AG09319 (cell line): Measurements from ENCODE around the gene WNT7A.
"Not testable (repeated sequence)": the region's sequence is repeated elsewhere in the genome, so short reads cannot be mapped to it uniquely, and the experiment has no call there.

Experiments used
- DNase-seq: peaks from one replicate; pipeline ENCODE4 v3.0.0-alpha.2; 2010; ENCODE audit warnings: low read depth; ENCODE audit errors: extremely low read depth
- TF ChIP-seq, protein P1 (sequence below): IDR thresholded peaks from 2 replicates; pipeline ENCODE4 v1.5.1; 2011; ENCODE audit warnings: low read depth, mild to moderate bottlenecking, inconsistent platforms, low read length, moderate library complexity

The WNT7A gene

DNA sequence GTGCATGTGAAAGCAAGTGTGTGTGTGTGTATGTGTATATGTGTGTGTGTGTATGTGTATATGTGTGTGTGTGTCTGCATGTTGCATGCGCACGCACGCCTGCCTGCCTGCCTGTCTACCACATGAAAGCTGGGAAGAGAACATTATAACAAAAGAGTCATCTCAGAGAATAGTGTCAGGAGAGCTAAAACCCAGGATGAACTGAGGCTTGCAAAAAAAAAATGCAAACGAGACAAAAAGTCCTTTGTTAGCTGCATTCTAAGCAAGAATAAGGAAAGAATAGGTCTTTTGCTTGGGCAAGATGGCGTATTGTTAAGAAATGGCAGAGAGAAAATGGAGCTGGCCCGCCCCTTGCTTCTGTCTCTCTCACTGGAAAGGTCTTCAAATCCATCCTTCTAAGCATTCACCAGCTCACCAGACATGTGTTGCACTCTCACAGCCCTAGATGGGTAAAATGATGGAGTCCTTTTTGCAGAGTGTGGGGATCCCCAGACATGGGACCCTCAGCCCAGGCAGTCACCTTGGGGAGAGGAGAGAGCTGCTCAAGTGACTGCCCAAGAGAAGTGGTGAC is 16.4 kb downstream of the WNT7A start:
- TF ChIP-seq, protein P1, sequence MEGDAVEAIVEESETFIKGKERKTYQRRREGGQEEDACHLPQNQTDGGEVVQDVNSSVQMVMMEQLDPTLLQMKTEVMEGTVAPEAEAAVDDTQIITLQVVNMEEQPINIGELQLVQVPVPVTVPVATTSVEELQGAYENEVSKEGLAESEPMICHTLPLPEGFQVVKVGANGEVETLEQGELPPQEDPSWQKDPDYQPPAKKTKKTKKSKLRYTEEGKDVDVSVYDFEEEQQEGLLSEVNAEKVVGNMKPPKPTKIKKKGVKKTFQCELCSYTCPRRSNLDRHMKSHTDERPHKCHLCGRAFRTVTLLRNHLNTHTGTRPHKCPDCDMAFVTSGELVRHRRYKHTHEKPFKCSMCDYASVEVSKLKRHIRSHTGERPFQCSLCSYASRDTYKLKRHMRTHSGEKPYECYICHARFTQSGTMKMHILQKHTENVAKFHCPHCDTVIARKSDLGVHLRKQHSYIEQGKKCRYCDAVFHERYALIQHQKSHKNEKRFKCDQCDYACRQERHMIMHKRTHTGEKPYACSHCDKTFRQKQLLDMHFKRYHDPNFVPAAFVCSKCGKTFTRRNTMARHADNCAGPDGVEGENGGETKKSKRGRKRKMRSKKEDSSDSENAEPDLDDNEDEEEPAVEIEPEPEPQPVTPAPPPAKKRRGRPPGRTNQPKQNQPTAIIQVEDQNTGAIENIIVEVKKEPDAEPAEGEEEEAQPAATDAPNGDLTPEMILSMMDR = no peak
- DNase-seq = no peak

DNA sequence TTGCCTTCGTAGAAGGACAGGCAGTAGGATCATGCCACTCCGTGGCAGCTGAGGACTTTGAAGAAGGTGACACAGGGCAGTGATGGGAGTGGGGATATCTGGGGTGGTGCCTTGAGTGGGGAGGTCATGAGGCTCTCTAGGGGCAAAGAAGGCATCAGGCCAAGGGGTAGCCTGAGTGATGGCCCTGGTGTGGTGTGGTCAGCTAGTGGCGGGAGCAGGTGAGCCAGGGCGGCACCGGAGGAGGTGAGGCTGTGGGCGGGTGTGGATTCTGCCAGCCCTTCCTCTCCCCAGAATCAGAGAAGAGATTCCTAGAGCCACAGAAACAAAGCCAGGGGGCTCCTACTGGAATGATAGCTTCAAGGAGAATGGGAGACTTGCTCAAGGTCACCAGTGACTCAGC is 18.4 kb downstream of the WNT7A start:
- TF ChIP-seq, protein P1 = no peak
- no peak for DNase-seq

DNA sequence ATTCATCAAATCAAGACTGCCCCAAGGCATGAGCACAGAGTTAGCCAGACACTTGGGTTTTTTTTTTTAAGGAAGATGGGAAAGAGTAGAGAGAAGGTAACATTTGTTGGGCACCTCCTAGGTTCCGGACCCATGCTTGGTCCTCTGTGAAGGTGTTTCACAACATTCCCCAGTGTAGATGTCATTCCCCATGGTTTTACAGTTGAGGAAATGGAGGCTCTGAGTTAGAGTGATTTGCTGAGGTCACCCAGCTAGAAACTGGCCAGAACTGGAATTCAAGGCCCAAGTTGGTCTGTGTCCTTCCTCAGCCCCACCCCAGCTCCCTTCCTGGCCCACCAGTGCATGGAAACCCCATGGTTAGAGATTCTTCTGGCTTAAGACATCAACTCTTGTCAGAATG is 19.9 kb downstream of the WNT7A start:
- no peak for DNase-seq

DNA sequence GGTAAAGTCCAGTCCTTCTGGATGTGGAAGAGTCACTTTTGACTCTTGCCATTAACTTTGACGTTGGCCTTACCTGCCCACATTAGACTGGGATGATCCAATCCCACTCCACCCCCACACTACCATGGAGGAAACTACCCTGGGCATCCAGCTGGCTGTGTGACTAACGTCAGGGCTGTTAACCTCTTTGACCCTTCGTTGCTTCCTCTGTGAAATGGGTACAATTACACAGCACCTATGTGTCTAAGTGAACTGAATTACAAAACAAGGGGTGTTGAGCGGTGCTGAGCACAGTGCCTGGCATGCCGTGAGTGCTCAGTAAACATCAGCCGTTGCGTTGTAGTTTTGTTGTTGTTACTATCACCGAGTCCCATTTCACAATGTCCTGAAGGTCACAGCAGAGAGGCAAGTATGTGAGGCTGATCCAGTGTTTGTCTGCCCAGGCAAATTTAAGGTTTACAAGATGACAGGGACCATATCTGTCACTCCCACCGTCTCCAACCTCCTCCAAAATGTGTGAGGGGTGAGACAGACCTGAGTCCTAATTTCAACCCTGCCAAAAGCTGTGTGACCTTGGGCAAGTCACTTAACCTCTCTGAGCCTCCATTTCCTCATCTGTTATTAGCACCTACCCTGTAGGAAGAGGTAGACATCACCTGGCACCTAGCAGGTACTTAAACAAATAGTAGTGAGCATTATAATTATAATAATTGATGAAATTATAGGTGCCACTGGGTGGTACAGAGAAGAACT is 20.9 kb downstream of the WNT7A start:
- TF ChIP-seq, protein P1 = no peak
- no peak for DNase-seq

More for the DNA sequence above, 19.9 kb downstream of the WNT7A start:
- TF ChIP-seq, protein P1 = no peak

DNA sequence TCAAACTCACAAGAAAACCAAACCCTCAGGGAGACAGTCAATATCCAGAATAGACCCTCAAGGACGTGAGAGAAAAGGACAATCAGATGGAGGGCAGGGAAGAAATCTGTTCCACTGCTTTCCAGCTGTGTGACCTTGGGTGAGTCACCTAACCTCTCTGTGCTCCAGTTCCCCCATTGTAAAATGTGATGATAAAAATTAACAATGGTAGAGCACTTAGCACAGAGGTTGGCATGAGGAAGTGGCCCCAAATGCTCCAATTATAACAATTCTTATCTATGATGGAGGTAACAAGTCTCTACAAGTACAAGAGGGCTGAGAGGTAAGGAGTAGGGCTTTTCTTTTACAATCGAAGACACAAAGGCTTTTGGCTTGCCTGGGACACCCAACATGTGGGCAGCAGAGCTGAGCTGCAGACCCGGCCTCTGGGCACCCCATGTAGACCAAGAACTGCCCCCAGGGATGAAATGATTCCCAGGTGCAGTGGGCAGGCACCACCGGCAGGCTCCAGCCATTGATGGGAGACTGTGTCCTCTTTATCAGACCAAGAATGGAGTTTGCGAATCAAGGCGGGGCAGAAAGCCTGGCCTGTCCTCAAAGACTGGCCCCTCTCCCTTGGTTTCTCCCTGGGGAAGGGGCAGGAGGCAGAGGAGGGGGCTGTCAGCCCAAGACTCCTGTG is 22.0 kb downstream of the WNT7A start:
- TF ChIP-seq, protein P1 = no peak
- no peak for DNase-seq

DNA sequence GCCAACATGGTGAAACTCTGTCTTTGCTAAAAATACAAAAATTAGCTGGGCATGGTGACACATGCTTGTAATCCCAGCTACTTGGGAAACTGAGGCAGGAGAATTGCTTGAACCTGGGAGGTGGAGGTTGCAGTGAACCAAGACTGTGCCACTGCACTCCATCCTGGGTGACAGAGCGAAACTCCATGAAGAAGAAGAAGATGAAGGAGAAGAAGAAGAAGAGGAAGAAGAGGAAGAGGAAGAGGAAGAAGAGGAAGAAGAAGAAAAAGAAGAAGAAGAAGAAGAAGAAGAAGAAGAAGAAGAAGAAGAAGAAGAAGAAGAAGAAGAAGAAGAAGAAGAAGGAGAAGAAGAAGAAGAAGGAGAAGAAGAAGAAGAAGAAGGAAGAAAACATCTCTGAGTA is 23.2 kb downstream of the WNT7A start:
- not testable (repeated sequence) for DNase-seq

DNA sequence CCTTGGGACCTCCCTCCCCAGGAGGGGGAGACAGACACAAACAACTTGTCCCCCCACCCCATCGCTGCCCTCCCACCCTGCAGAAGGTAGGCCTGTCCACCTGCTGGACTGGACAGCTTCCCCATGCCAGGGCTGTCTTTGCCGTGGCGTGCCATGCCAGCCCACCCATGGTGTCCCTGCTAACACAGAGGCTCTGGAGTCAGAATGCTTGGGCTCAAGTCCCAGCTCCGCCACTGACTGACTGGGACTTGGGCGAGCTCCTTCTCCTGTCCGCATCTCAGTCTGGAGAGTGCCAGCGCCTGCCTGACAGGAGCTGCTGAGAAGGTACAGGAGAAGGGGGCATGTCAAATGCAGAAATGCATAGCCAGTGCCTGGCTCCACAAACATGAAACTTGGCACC is 23.9 kb downstream of the WNT7A start:
- no peak for DNase-seq
- TF ChIP-seq, protein P1 = no peak
